Measurements from ENCODE around the gene ABHD5. TPM values are rescaled to one million over a fixed set of nuclear protein-coding genes. Genes with fewer than 3 reads are reported as not detected.

ABHD5 gene
- total RNA-seq, 1 donor from 2014 or later: 13.2 TPM

GRCh38 chr3:43693594-43693993 lies 2.9 kb downstream of the ABHD5 start:
- no peaks in the 10 kb centered on the region for H3K9me3 Mint-ChIP-seq
- no peak for TF ChIP-seq CTCF (conservative IDR thresholded peaks at IDR 0.05)
- H3K36me3 Mint-ChIP-seq: no peaks in the 10 kb centered on the region
- peak overlapping the region; percentile 9 for H3K27ac Mint-ChIP-seq
- no peaks in the 10 kb centered on the region for H3K27me3 Mint-ChIP-seq
- no peak for DNase-seq (ENCODE audit: extremely low spot score, unreplicated experiment)
- H3K4me3 Mint-ChIP-seq: peak overlapping the region; percentile 38
- H3K4me1 Mint-ChIP-seq (ENCODE audit: unreplicated experiment): peaks cover 29% of the 10 kb centered on the region

GRCh38 chr3:43695443-43695842 lies 4.7 kb downstream of the ABHD5 start:
- no peaks in the 10 kb centered on the region for H3K27me3 Mint-ChIP-seq
- no peak overlapping the region for H3K27ac Mint-ChIP-seq
- DNase-seq (ENCODE audit: extremely low spot score, unreplicated experiment): no peak
- H3K9me3 Mint-ChIP-seq: no peaks in the 10 kb centered on the region
- peaks cover 6% of the 10 kb centered on the region for H3K36me3 Mint-ChIP-seq
- H3K4me1 Mint-ChIP-seq (ENCODE audit: unreplicated experiment): peaks cover 21% of the 10 kb centered on the region
- no peak overlapping the region for H3K4me3 Mint-ChIP-seq
- TF ChIP-seq CTCF (conservative IDR thresholded peaks at IDR 0.05): no peak

GRCh38 chr3:43695863-43696262 lies 5.1 kb downstream of the ABHD5 start:
- Mint-ChIP-seq H3K9me3 (no peaks in the 10 kb centered on the region), H3K27me3 (no peaks in the 10 kb centered on the region), H3K36me3 (peaks cover 6% of the 10 kb centered on the region), H3K27ac (no peak overlapping the region), H3K4me3 (no peak overlapping the region), H3K4me1 (ENCODE audit: unreplicated experiment) (peaks cover 21% of the 10 kb centered on the region)
- no peak for DNase-seq (ENCODE audit: extremely low spot score, unreplicated experiment)
- TF ChIP-seq CTCF (conservative IDR thresholded peaks at IDR 0.05): no peak

GRCh38 chr3:43696441-43696840 lies 5.7 kb downstream of the ABHD5 start:
- no peak for TF ChIP-seq CTCF (conservative IDR thresholded peaks at IDR 0.05)
- Mint-ChIP-seq H3K27ac (no peak overlapping the region), H3K9me3 (no peaks in the 10 kb centered on the region), H3K36me3 (peaks cover 6% of the 10 kb centered on the region), H3K4me3 (no peak overlapping the region), H3K27me3 (no peaks in the 10 kb centered on the region), H3K4me1 (ENCODE audit: unreplicated experiment) (peaks cover 21% of the 10 kb centered on the region)
- no peak for DNase-seq (ENCODE audit: extremely low spot score, unreplicated experiment)

- H3K4me3 Mint-ChIP-seq: no peak overlapping the region
- H3K4me1 Mint-ChIP-seq (ENCODE audit: unreplicated experiment): peaks cover 16% of the 10 kb centered on the region
Measured at GRCh38 chr3:43696881-43697280, 6.1 kb downstream of the ABHD5 start.

More at GRCh38 chr3:43696881-43697280, 6.1 kb downstream of the ABHD5 start:
- DNase-seq (ENCODE audit: extremely low spot score, unreplicated experiment): no peak
- no peak for TF ChIP-seq CTCF (conservative IDR thresholded peaks at IDR 0.05)
- peaks cover 6% of the 10 kb centered on the region for H3K36me3 Mint-ChIP-seq
- H3K27ac Mint-ChIP-seq: no peak overlapping the region
- no peaks in the 10 kb centered on the region for H3K27me3 Mint-ChIP-seq
- H3K9me3 Mint-ChIP-seq: no peaks in the 10 kb centered on the region
